Large intestine (tissue), 12 donors: Measurements from ENCODE around the gene BMP15. TPM values are rescaled to one million over a fixed set of nuclear protein-coding genes. Genes with fewer than 3 reads are reported as not detected.
A peak's percentile ranks its signal among the peaks of the same experiment; 100 is the strongest.

Experiments
- DNase-seq, 2 donors: peaks; one replicate each; pipeline versions ENCODE4 v3.0.0 to v3.0.0-alpha.2; 2013
- H3K27ac ChIP-seq: one replicate; pipeline ENCODE4 v1.5.1; 2013; ENCODE audit warnings: low read length
- H3K27me3 ChIP-seq: 2 replicates; pipeline ENCODE4 v1.6.1; 2013; ENCODE audit warnings: low read length; ENCODE audit not compliant: control insufficient read depth, insufficient read depth
- H3K36me3 ChIP-seq: 2 replicates; pipeline ENCODE4 v1.6.1; 2013; ENCODE audit warnings: low read length; ENCODE audit not compliant: control insufficient read depth, insufficient read depth
- H3K4me1 ChIP-seq: one replicate; pipeline ENCODE4 v1.6.1; 2013; ENCODE audit warnings: low read length; ENCODE audit not compliant: control insufficient read depth, insufficient read depth
- H3K4me3 ChIP-seq: one replicate; pipeline ENCODE4 v1.5.1; 2013; ENCODE audit warnings: low read length
- H3K9me3 ChIP-seq: one replicate; pipeline ENCODE4 v1.6.1; 2013; ENCODE audit warnings: mild to moderate bottlenecking, low read depth, low read length, moderate library complexity; ENCODE audit not compliant: control insufficient read depth
- whole genome bisulfite sequencing: methylation state at CpG from one replicate; pipeline ENCODE4 v1.1.5; 2013; ENCODE audit warnings: low lambda C conversion rate; ENCODE audit not compliant: insufficient coverage; 5-methylcytosine and 5-hydroxymethylcytosine counted together
- long read RNA-seq, 11 donors: transcript quantifications; one replicate each; lab custom pipeline, GENCODE V29; 2026
- polyA plus RNA-seq: library from polyadenylated mRNA; unstranded; fragments of 120-200 nt; gene quantifications from one replicate; pipeline ENCODE4 v1.2.1, GENCODE V29; 2013

The BMP15 gene
- polyA plus RNA-seq: not detected
- long read RNA-seq, donor 1: 0 reads
- long read RNA-seq, donor 2: 0 reads
- long read RNA-seq, donor 3: 0 reads
- long read RNA-seq, donor 4: 0 reads
- long read RNA-seq, donor 5: 0 reads
- long read RNA-seq, donor 6: 0 reads
- long read RNA-seq, donor 7: 0 reads
- long read RNA-seq, donor 8: 0 reads
- long read RNA-seq, donor 9: 0 reads
- long read RNA-seq, donor 10: 0 reads
- long read RNA-seq, donor 11: 0 reads

DNA sequence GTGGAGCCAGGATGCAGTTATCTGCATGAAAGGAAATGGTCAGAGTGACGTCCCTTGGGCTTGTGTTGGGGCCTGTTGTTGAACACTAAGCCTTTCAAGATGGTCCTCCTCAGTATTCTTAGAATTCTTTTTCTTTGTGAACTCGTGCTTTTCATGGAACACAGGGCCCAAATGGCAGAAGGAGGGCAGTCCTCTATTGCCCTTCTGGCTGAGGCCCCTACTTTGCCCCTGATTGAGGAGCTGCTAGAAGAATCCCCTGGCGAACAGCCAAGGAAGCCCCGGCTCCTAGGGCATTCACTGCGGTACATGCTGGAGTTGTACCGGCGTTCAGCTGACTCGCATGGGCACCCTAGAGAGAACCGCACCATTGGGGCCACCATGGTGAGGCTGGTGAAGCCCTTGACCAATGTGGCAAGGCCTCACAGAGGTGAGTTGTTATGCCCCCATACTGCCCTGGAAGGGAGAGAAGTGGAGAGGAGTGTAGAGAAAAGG is at the start of gene BMP15:
Gene BMP15 (plus strand): TSS at position 51 of the 492 bp plus-strand sequence. CDS start 49 bp downstream, at position 100.
- no CpG with 5 or more reads among the region's 9 CpGs for WGBS
- no peaks in the 10 kb centered on the region for H3K9me3 ChIP-seq

GRCh38 chrX:50863471-50863870 is 47.1 kb upstream of the BMP15 start:
- H3K9me3 ChIP-seq: no peaks in the 10 kb centered on the region
- H3K27ac ChIP-seq: no peak overlapping the region
- DNase-seq: peak; percentile 7 to 10
- no CpG with 5 or more reads among the region's 1 CpG for WGBS
- no peaks in the 10 kb centered on the region for H3K4me1 ChIP-seq
- no peak overlapping the region for H3K4me3 ChIP-seq
- H3K27me3 ChIP-seq: no peaks in the 10 kb centered on the region
- H3K36me3 ChIP-seq: no peaks in the 10 kb centered on the region

More for the DNA sequence above, at the start of gene BMP15:
- Histone ChIP-seq H3K4me3 (no peak within 1 kb of the TSS), H3K4me1 (no peaks in the 10 kb centered on the region), H3K27ac (no peak within 1 kb of the TSS), H3K27me3 (no peaks in the 10 kb centered on the region), H3K36me3 (no peaks in the 10 kb centered on the region)
- DNase-seq: no peak

DNA sequence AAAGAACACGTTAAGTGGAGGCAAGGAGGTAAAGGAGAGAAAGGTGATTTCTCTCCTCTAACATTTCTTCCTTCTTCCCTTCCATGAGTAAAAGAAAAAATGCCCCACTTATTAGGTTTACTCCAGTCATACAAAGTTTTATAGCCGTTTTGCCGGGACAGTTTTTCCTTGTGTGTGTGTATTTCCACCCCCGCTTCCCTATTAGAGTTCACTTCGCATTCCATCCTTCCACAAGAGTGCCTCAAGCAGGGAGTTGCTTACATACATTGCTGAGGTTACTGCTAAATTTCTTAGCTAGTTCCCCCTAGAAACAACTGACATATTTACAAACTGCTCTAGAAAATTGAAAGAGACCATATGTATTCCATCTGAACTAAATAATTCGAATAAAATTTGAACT is 45.2 kb upstream of the BMP15 start:
- Histone ChIP-seq H3K27ac (no peak overlapping the region), H3K4me1 (no peaks in the 10 kb centered on the region), H3K27me3 (no peaks in the 10 kb centered on the region), H3K9me3 (no peaks in the 10 kb centered on the region), H3K36me3 (no peaks in the 10 kb centered on the region), H3K4me3 (no peak overlapping the region)
- WGBS: no CpG with 5 or more reads among the region's 6 CpGs
- no peak for DNase-seq

DNA sequence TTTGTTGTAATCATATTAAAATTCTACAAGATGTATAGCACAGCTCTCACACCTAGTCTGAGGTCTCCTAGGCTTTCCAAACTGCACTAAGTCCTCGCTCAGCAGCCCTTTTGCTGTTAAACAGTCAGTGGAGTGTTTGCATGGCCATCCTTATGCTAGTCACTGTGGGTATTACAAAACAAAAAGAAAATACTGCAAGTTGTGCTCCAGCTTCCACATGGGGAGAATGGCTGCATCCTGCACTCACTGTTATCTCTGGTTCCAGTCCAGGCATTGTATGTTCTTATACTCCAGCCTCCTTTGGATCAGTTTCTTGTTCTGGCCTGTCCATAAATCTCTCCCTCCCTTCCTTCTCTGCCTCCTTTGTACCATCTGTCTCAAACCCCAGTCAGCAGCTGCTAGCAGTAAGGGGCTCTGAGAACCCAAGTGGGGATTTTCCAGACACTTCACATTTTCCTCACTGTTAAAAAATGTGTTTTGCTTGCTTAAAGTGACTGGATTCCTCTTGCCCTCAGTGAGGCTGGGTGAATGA is 38.5 kb upstream of the BMP15 start:
- no peak overlapping the region for H3K27ac ChIP-seq
- WGBS: no CpG with 5 or more reads among the region's 1 CpG
- no peak for DNase-seq
- no peaks in the 10 kb centered on the region for H3K4me1 ChIP-seq
- H3K36me3 ChIP-seq: no peaks in the 10 kb centered on the region
- H3K9me3 ChIP-seq: no peaks in the 10 kb centered on the region
- no peak overlapping the region for H3K4me3 ChIP-seq
- H3K27me3 ChIP-seq: no peaks in the 10 kb centered on the region

- DNase-seq: no peak
- Histone ChIP-seq H3K27me3 (no peaks in the 10 kb centered on the region), H3K4me3 (no peak overlapping the region), H3K4me1 (no peaks in the 10 kb centered on the region), H3K36me3 (no peaks in the 10 kb centered on the region), H3K27ac (no peak overlapping the region), H3K9me3 (no peaks in the 10 kb centered on the region)
- no CpG with 5 or more reads among the region's 3 CpGs for WGBS
These were observed 35.7 kb upstream of the BMP15 start for GRCh38 chrX:50874876-50875275.

GRCh38 chrX:50876551-50876950 is 34.0 kb upstream of the BMP15 start:
- H3K36me3 ChIP-seq: no peaks in the 10 kb centered on the region
- H3K27ac ChIP-seq: no peak overlapping the region
- no CpG with 5 or more reads among the region's 4 CpGs for WGBS
- no peak overlapping the region for H3K4me3 ChIP-seq
- no peaks in the 10 kb centered on the region for H3K4me1 ChIP-seq
- no peaks in the 10 kb centered on the region for H3K27me3 ChIP-seq
- H3K9me3 ChIP-seq: no peaks in the 10 kb centered on the region
- DNase-seq: no peak

DNA sequence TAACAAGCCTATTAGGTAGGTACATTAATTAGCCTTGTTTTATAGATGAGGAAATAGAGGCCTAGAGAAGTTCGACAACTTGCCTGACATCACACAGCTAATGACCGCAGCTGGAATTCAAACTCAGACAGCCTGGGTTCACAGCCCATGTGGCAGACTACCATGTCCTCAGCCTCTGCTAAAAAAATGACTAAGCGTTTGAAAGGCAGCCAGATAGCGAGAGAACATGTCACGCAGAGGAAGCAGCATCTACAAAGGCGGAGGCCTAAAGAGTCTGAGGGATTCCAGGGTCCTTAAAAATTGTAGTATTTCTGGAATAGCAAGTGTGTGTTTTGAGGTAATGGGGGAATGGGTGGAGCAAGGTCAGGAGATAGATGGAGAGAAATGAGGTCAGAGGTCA is 33.2 kb upstream of the BMP15 start:
- H3K36me3 ChIP-seq: no peaks in the 10 kb centered on the region
- H3K9me3 ChIP-seq: no peaks in the 10 kb centered on the region
- H3K27me3 ChIP-seq: no peaks in the 10 kb centered on the region
- H3K4me3 ChIP-seq: no peak overlapping the region
- no CpG with 5 or more reads among the region's 6 CpGs for WGBS
- H3K4me1 ChIP-seq: no peaks in the 10 kb centered on the region
- no peak for DNase-seq
- no peak overlapping the region for H3K27ac ChIP-seq

GRCh38 chrX:50881028-50881427 is 29.5 kb upstream of the BMP15 start:
- H3K36me3 ChIP-seq: no peaks in the 10 kb centered on the region
- H3K27me3 ChIP-seq: no peaks in the 10 kb centered on the region
- no peak for DNase-seq
- H3K4me3 ChIP-seq: no peak overlapping the region
- no peak overlapping the region for H3K27ac ChIP-seq
- no peaks in the 10 kb centered on the region for H3K9me3 ChIP-seq
- H3K4me1 ChIP-seq: no peaks in the 10 kb centered on the region

- Histone ChIP-seq H3K4me3 (no peak overlapping the region), H3K9me3 (no peaks in the 10 kb centered on the region), H3K4me1 (no peaks in the 10 kb centered on the region), H3K27me3 (no peaks in the 10 kb centered on the region), H3K27ac (no peak overlapping the region), H3K36me3 (no peaks in the 10 kb centered on the region)
- DNase-seq: no peak
- WGBS: no CpG with 5 or more reads among the region's 2 CpGs
These were observed 21.7 kb upstream of the BMP15 start for GRCh38 chrX:50888884-50889283.

DNA sequence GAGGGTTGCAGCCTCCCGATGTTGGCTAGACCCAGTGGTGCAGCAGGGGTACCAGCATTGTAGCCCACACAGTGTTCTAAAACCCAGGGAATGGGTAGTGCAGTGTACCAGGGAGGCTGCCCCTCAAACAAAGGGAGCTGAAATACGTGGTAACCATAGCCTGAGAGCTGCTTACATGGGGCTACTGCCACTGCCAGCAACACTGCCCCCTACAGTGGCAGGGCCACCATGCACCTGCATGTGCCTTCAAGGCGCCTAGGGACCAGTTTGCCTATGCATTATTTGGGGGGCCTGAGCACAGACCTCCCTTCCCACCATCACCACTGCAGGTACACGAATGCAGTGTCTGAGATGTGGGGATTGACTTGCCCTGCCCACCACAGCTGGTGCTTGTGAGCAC is 21.0 kb upstream of the BMP15 start:
- no peaks in the 10 kb centered on the region for H3K9me3 ChIP-seq
- WGBS: no CpG with 5 or more reads among the region's 4 CpGs

GRCh38 chrX:50893047-50893446 is 17.5 kb upstream of the BMP15 start:
- no peaks in the 10 kb centered on the region for H3K36me3 ChIP-seq
- no peaks in the 10 kb centered on the region for H3K4me1 ChIP-seq
- H3K27me3 ChIP-seq: no peaks in the 10 kb centered on the region
- no peaks in the 10 kb centered on the region for H3K9me3 ChIP-seq
- H3K27ac ChIP-seq: no peak overlapping the region
- DNase-seq: no peak
- no peak overlapping the region for H3K4me3 ChIP-seq
- no CpG with 5 or more reads among the region's 3 CpGs for WGBS

More for the DNA sequence above, 21.0 kb upstream of the BMP15 start:
- Histone ChIP-seq H3K4me1 (no peaks in the 10 kb centered on the region), H3K27ac (no peak overlapping the region), H3K27me3 (no peaks in the 10 kb centered on the region), H3K4me3 (no peak overlapping the region), H3K36me3 (no peaks in the 10 kb centered on the region)
- DNase-seq: no peak
